ENCODE data around the gene AGAP1.

AGAP1 gene

GRCh38 chr2:235638541-235639427, 144.9 kb downstream of the AGAP1 start:
- no peak for DNase-seq (ENCODE audit: low read depth in 2 of 2)

DNA sequence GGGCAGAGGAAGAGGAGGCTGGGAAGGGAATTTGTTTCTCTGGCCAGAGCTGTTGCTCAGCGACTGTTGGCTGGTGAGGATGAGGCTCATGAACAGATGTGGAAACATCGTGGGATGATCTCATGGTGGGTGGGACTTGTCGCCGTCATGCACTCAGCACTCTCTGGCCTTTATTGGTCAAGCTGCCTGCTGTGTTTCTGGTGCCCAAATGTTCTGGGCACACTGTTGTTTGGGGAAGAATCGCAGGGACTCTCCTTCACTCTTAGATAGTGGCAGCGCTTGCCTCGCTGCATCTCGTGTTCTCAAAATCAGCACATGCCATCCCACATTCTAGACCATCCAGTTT, 145.6 kb downstream of the AGAP1 start:
- DNase-seq (ENCODE audit: low read depth in 2 of 2) = no peak

GRCh38 chr2:235639885-235640284, 146.0 kb downstream of the AGAP1 start:
- no peak for DNase-seq (ENCODE audit: low read depth in 2 of 2)

DNA sequence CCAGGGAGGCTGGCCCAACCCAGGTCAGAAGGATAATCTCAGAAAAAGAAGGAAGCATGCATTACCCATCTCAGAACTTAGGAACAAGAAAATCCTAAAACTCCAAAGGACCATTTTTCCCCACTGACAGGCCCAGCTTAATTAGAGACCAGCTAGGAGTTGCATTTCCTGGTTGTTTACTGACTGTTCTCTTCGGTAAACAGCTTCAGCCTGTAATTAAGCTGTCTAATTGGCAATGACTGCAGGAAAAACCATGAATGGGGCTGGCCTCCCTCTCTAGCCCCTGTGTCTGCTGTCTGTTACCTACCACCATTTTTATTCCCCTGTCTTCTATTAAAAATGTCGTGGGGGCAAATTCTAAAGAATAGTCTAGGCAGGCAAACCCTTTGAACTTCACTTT, 146.5 kb downstream of the AGAP1 start:
- DNase-seq (ENCODE audit: low read depth in 2 of 2) = no peak

- DNase-seq (ENCODE audit: low read depth in 2 of 2) = no peak
Observed at GRCh38 chr2:235640926-235641723, 147.3 kb downstream of the AGAP1 start.

DNA sequence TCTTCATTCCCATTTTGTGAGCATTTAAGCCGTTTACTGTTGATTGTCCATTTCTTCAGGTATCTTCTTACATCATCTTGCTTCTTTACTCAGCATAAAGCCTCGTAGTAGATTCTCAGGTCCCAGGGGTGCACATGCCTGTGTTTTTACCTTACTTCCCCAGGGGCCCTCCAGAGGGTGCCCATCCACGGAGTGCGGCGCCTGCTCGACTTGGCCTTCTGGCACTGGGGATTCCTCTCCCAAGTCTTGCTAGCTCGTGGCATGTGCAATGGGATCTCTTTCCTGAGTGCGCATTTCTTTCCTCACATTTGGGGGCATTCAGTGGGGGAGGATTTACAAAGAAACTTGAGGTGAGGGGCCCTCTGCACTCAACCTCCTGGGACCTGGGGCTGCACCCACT, 148.1 kb downstream of the AGAP1 start:
- DNase-seq (ENCODE audit: low read depth in 2 of 2) = no peak

GRCh38 chr2:235642446-235643098, 148.7 kb downstream of the AGAP1 start:
- no peak for DNase-seq (ENCODE audit: low read depth in 2 of 2)

DNA sequence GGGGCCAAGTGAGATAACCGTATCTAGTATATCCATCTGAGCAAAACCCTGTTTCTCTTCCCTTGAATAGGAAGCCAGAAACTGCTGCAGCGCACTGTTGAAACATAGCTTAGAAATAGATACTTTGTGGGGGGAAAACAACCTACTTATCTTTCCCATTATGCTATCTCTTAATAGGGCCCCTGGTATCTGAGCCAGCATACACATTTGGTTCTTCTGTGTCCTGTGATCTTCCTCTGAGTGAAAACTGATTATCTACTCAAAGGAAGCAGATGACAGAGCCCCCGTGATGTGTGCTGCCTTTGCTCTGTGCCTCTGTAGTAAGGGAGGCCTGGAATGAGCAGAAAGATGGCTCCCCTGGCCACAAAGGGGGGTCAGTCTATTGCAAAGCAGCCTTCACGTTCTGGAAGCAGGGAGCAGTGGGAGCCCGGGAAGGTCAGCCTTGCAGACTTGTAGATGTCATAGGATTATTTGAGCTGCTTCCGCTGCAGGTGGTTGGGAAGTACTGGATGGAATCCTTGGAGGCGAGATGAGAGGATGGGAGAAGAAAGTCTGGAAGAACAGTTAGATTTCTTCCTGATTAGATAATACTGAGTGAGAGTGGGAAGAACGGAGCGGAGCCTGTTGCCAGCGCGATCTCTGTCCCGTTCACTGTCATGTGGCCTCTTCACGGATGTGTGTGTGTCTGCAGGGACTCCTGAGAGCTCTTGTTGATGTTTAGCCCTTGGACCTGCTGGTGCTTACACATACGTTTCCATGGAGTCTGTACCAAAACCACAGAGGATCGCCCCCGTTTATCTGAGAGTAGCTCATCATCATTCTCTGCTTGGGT, 150.1 kb downstream of the AGAP1 start:
- DNase-seq (ENCODE audit: low read depth in 2 of 2) = no peak

DNA sequence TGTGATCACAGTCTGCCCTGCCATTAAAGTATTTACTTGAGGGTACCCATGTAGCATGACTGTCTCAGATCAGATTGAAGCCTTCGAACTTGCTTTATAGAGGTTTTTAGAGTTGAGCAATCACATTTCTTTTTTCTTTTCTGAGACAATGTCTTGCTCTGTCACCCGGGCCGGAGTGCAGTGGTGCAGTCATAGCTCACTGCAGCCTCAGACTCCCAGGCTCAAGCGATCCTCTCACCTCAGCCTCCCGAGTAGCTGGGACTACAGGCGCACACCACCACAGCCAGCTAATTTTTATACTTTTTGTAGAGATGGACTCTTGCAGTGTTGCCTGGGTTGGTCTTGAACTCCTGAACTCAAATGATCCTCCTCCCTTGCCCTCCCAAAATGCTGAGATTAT, 153.4 kb downstream of the AGAP1 start:
- DNase-seq (ENCODE audit: low read depth in 2 of 2) = no peak

DNA sequence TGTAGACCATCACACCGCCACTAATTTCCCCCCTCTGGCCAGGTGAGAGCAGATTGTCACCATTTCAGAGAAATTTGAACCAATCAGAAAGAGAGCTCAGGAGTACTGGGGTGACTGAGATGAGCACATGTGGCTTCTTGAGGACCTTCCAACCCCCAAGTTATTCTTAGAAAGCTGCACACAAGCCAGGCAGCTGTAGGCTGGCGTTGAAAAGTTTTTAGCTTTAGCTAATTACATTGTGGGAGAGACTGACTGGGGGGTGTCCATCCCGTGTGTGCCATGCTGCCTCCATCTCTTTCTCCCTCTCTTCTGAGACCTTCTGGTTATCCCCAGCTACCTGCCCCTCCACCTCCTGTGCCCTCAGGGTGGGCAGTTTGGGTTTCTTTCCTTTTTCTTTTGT, 154.0 kb downstream of the AGAP1 start:
- no peak for DNase-seq (ENCODE audit: low read depth in 2 of 2)

DNA sequence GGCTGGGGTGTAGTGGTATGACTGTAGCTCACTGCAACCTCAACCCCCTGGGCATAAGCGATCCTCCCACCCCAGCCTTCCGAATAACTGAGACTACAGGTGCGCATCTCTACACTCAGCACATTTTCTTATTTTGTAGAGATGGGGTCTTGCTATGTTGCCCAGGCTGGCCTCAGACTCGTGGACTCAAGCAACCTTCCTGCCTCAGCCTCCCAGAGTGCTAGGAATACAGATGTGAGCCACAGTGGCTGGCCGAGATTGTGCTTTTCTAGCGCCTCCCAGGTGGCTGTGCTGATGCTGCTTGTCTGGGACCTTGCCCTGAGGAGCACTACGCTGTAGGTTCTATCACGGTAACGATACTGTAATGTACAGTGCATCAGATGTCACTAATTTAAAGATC, 155.6 kb downstream of the AGAP1 start:
- no peak for DNase-seq (ENCODE audit: low read depth in 2 of 2)

DNA sequence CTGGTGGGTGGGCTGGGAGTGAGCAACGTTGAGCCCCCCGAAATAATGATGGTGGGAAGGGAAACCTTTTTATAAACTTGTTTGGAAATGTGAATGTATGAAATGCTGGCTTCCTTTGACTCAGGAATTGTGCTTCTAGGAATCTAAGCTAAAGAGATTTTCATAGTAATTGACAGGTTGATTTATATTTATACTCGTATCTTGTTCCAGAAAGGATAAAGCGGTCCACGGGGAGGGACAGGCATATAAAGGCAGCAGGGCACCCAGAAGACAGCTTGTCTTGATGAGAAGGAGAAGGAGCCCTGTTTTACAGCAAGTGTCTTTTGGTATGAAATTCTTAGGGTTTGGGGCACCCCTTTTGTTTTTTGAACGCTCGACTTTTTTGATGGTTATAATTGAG, 157.8 kb downstream of the AGAP1 start:
- no peak for DNase-seq (ENCODE audit: low read depth in 2 of 2)

- DNase-seq (ENCODE audit: low read depth in 2 of 2) = no peak
Observed at GRCh38 chr2:235654103-235654813, 160.4 kb downstream of the AGAP1 start.

DNA sequence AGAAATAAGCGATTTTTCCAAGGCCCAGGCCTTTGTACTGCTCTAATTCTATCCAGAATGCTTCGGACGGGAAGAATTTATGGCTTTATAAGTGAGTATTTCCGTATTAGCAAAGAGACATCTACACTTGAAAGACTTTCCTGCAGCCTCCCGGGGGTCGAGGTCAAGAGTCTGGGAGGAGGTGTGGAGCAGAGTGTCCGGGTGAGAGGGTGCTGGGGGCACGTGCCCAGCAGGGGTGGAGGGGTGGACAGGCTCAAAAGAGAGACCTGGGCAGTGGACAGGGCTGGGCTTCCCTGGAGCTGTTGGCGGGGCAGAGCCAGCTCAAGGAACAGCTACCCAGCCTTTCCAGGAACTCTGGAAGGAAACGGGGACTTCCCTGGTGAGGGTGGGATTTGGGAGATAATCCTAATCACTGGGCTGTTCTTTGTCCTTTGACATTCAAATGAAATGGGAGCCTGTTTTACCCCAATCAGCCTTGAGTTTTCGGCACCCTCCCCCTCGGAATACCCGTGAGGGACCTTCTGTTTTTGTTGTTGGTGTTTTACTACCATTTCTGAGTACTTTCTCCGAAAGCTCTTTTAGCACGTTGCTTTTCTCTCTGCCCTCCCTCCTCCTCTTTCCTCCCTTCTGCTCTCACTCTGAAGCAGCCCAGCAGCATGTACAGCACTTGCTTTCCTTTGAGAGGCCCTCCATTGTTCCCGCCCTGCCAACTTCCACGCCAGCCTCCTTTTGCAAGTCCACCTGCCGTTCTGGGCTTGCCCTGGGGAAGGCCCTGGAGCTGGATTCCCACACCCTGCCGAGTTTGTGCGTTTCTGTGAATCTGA, 164.7 kb downstream of the AGAP1 start:
- DNase-seq (ENCODE audit: low read depth in 2 of 2) = no peak

DNA sequence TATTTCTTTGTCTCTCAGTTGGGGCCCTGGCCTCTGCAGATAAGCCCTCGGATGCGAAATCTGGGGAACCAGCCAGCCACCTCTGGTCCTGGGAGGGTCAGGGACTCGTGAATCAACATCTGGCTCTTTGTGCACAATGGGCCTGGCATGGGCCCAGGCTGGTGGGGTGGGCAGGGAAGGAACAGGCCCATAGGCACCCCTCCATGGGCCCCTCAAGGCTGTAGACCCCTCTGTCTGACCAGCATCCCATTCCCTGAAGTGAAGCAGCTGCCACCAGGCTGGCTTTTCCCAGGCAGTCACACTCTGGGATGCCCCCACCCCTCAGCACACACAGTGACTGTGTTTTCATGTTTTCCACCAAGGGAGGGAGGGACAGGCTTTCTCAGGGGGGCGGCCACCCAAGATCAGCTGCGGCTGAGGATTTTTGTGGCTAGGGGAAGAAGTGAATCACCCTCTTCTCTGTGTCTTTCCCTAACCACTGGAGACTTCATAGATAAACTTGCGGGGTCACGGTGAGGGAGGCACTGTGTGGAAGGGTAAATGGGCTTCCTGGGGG, 166.0 kb downstream of the AGAP1 start:
- no peak for DNase-seq (ENCODE audit: low read depth in 2 of 2)

DNA sequence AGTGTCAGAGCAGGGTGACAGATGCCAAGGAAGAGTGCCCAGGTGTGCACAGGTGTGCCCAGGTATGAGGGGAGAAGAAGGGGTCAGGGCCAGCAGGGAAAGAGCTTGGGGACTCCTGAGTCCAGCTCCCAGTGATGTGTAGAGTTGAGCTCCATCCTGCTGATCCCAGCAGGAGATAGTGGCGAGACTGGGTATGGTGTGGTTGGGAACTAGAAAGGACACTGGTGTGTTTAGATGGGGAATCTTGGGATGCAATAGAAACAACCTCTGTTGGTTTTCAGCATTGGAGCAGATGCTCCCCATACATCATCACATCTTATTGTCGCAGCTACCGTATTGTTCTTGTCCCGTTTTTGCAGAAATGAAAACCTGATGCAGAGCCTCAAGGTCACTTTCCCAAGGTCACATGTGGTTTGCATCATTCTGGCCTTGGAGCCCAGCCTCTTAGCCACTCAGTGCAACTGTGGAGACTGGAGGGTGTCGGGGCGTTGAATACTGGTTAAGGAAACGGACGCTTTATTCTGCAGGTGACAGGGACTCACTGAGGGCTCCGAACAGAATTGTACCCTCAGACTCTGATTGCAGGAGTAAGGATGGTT, 166.7 kb downstream of the AGAP1 start:
- DNase-seq (ENCODE audit: low read depth in 2 of 2) = no peak

DNA sequence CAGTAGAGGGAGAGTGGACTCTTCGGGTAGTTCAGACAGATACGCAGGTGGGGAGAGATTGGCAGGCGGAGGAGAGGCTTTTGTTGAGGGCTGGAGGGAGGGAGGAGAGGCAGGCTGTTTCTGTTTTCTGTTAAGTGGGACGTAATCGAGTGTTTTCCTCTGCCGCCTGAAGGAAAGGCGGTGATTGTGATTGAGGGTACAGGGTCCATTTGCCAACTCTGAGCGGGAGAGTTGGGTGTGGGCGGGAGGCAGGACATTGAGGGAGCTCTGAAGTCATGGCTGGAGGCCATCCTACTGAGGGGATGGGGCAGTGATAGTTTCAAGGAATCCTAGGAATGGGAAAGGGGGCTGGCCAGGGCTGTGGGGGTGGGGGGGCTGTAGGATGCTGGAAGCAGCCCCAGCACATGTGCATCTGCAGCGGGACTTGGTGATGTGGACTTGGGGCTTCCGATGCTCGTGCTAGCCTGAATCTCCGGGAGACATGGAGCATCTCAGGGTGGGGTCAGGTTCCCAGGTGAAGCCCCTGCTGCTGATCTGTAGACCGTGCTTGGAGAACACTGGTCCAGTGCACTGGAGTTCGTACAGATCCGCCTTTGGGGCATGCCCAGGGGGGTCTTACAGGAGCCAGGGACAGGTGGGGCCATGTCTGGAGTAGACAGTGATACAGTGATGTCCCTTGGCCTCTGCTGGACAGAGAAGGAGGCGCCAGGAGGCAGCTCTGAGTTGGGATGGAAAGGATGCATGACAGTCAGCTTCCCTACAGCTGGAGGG, 167.5 kb downstream of the AGAP1 start:
- no peak for DNase-seq (ENCODE audit: low read depth in 2 of 2)

GRCh38 chr2:235661952-235662351, 168.1 kb downstream of the AGAP1 start:
- DNase-seq (ENCODE audit: low read depth in 2 of 2) = no peak

GRCh38 chr2:235663875-235664274, 170.0 kb downstream of the AGAP1 start:
- DNase-seq (ENCODE audit: low read depth in 2 of 2) = no peak
